Spleen (tissue), 11 donors: ENCODE data around the gene TESPA1. TPM values are rescaled to one million over a fixed set of nuclear protein-coding genes. Genes with fewer than 3 reads are reported as not detected.
"Not testable (repeated sequence)": the region's sequence is repeated elsewhere in the genome, so short reads cannot be mapped to it uniquely, and the experiment has no call there.

ENCODE experiments used
- DNase-seq: peaks from one replicate; pipeline ENCODE4 v3.0.0-alpha.2; 2020
- H3K27ac ChIP-seq, 8 donors: fragments of 200-600 bp; sonication (generic) in 7 of 8; 1 replicate in 4 of 8; 2 replicates in 4 of 8; pipeline versions ENCODE4 v1.5.0 to v1.8.0; 2016 to 2021; ENCODE audit warnings: inconsistent platforms in 4 of 8, mild to moderate bottlenecking in 4 of 8, moderate library complexity in 1 of 8
- H3K27me3 ChIP-seq, 7 donors: fragments of 200-600 bp; sonication (generic) in 6 of 7; replicated peaks in 1 of 7; 1 replicate in 4 of 7; 2 replicates in 3 of 7; pipeline versions ENCODE4 v1.5.0 to v1.8.0; 2016 to 2021; ENCODE audit warnings: inconsistent platforms in 3 of 7, mild to moderate bottlenecking in 1 of 7
- H3K36me3 ChIP-seq, 6 donors: fragments of 200-600 bp; sonication (generic) in 5 of 6; 1 replicate in 4 of 6; 2 replicates in 2 of 6; pipeline versions ENCODE4 v1.5.0 to v1.8.0; 2016 to 2021; ENCODE audit warnings: inconsistent platforms in 2 of 6
- H3K4me1 ChIP-seq, 6 donors: fragments of 200-600 bp; sonication (generic) in 5 of 6; 1 replicate in 3 of 6; 2 replicates in 3 of 6; pipeline versions ENCODE4 v1.5.0 to v1.8.0; 2016 to 2021; ENCODE audit warnings: inconsistent platforms in 3 of 6
- H3K4me3 ChIP-seq, 8 donors: fragments of 200-600 bp; sonication (generic) in 7 of 8; 1 replicate in 4 of 8; 2 replicates in 4 of 8; pipeline versions ENCODE4 v1.5.0 to v1.8.0; 2016 to 2021; ENCODE audit warnings: inconsistent platforms in 4 of 8, mild to moderate bottlenecking in 4 of 8, moderate library complexity in 2 of 8
- H3K9me3 ChIP-seq, 8 donors: fragments of 200-600 bp; sonication (generic) in 7 of 8; 1 replicate in 4 of 8; 2 replicates in 4 of 8; pipeline versions ENCODE4 v1.5.0 to v1.8.0; 2016 to 2021; ENCODE audit warnings: inconsistent platforms in 4 of 8
- CTCF ChIP-seq, 11 experiments: fragments of 200-600 bp in 7 of 11; fragments of 450-650 bp in 4 of 11; sonication (generic) in 4 of 11; IDR thresholded peaks in 8 of 11; conservative IDR thresholded peaks in 3 of 11; 1 replicate in 7 of 11; 2 replicates in 4 of 11; pipeline versions ENCODE4 v1.4.0 to v1.8.0; 2016 to 2021; ENCODE audit warnings: antibody characterized with exemption in 11 of 11, inconsistent platforms in 4 of 11, mild to moderate bottlenecking in 1 of 11
- POLR2A ChIP-seq, 3 donors: fragments of 450-650 bp; IDR thresholded peaks; one replicate each; pipeline ENCODE4 v1.5.1; 2017; ENCODE audit warnings: antibody characterized with exemption in 3 of 3, mild to moderate bottlenecking in 1 of 3
- POLR2AphosphoS5 ChIP-seq, 3 donors: sonication (generic); formaldehyde crosslinking; IDR thresholded peaks; one replicate each; pipeline ENCODE4 v1.5.1; 2017; ENCODE audit warnings: antibody characterized with exemption in 3 of 3
- WGBS, 5 donors: extraction: QIAGEN DNeasy Blood & Tissue Kit in 3 of 5; methylation state at CpG; one replicate each; pipeline versions ENCODE4 v1.1.5 to v1.1.7; 2013 to 2018; 5-methylcytosine and 5-hydroxymethylcytosine counted together
- intact Hi-C: fragments of 100-400 bp; cut with DNase I; formaldehyde crosslinking; loops from one replicate; pipeline ENCODE4 v1.15.0; 2023; ENCODE audit warnings: low total_unique reads
- polyA plus RNA-seq, 3 donors: library from polyadenylated mRNA; stranded (reverse); fragments of 200-250 nt; gene quantifications; one replicate each; pipeline ENCODE4 v1.2.1, GENCODE V29; 2013
- total RNA-seq, 7 donors: library from RNA; depleted of rRNA in 3 of 7; stranded (reverse); fragments of >200 nt in 3 of 7; fragmentation: NEBNext Ultra II Directional in 4 of 7; extraction: Animal tissue kit (Norgen Biotek cat#: 25700) in 4 of 7; gene quantifications; one replicate each; pipeline versions ENCODE4 v1.1.0 to v1.2.1, GENCODE V29; 2016 to 2021
- donor health status: healthy with polysubstance abuse.
- donor health status: DM: no; HTN: no; CAD: no; lungs with moderate emphysema.
- donor health status: DM: no; HTN: no; CAD: no.
- donor health status: Bipolar disorder and iron deficiency.
- donor health status: healthy.
- donor health status: DM: no; HTN: no; CAD: no.
- donor health status: DM: yes; HTN: yes; CAD: no.

The TESPA1 gene
- total and polyA plus RNA-seq, 10 donors = 7.3 to 16.8 (median 13.4) TPM

GRCh38 chr12:54950071-54950727 lies 34.4 kb downstream of the TESPA1 start:
- WGBS, 5 donors = 87 to 96% (median 92%) methylated on average over 1 of the region's 1 CpG
- no peak for DNase-seq
- H3K9me3 ChIP-seq = peaks cover 0 to 13% (median 2%) of the 10 kb centered on the region in 8 donors
- H3K36me3 ChIP-seq = peaks cover 0 to 11% (median 0%) of the 10 kb centered on the region in 6 donors
- no peaks in the 10 kb centered on the region for H3K27me3 ChIP-seq
- peaks cover 0 to 5% (median under 1%) of the 10 kb centered on the region in 6 donors for H3K4me1 ChIP-seq
- H3K4me3 ChIP-seq = no peak overlapping the region
- TF ChIP-seq POLR2AphosphoS5 (IDR thresholded peaks at IDR 0.05) (no peak), CTCF (IDR thresholded peaks at IDR 0.05 in 8 of 11, conservative IDR thresholded peaks at IDR 0.05 in 3 of 11) (no peak), POLR2A (IDR thresholded peaks at IDR 0.05) (no peak)
- H3K27ac ChIP-seq = no peak overlapping the region
- intact Hi-C loops = no loop called here

GRCh38 chr12:54949073-54949711 lies 35.4 kb downstream of the TESPA1 start:
- intact Hi-C loops = no loop called here
- WGBS, 5 donors = 85 to 91% (median 90%) methylated on average over 2 of the region's 2 CpGs
- no peak for DNase-seq

GRCh38 chr12:54948171-54948570 lies 36.4 kb downstream of the TESPA1 start:
- H3K27ac ChIP-seq = no peak overlapping the region
- intact Hi-C loops = no loop called here
- no peaks in the 10 kb centered on the region for H3K27me3 ChIP-seq
- H3K4me3 ChIP-seq = no peak overlapping the region
- H3K9me3 ChIP-seq = peaks cover 0 to 13% (median 2%) of the 10 kb centered on the region in 8 donors
- peaks cover 0 to 4% (median 0%) of the 10 kb centered on the region in 6 donors for H3K4me1 ChIP-seq
- H3K36me3 ChIP-seq = peaks cover 0 to 9% (median 0%) of the 10 kb centered on the region in 6 donors
- TF ChIP-seq POLR2A (IDR thresholded peaks at IDR 0.05) (no peak), CTCF (IDR thresholded peaks at IDR 0.05 in 8 of 11, conservative IDR thresholded peaks at IDR 0.05 in 3 of 11) (no peak), POLR2AphosphoS5 (IDR thresholded peaks at IDR 0.05) (no peak)
- WGBS, 5 donors = 75 to 92% (median 85%) methylated on average over 1 of the region's 1 CpG
- DNase-seq = no peak

More at GRCh38 chr12:54949073-54949711, 35.4 kb downstream of the TESPA1 start:
- no peaks in the 10 kb centered on the region for H3K27me3 ChIP-seq
- peaks cover 0 to 13% (median 2%) of the 10 kb centered on the region in 8 donors for H3K9me3 ChIP-seq
- H3K4me1 ChIP-seq = peaks cover 0 to 4% (median 0%) of the 10 kb centered on the region in 6 donors
- H3K4me3 ChIP-seq = no peak overlapping the region
- H3K27ac ChIP-seq = no peak overlapping the region
- TF ChIP-seq POLR2AphosphoS5 (IDR thresholded peaks at IDR 0.05) (no peak), CTCF (IDR thresholded peaks at IDR 0.05 in 8 of 11, conservative IDR thresholded peaks at IDR 0.05 in 3 of 11) (no peak), POLR2A (IDR thresholded peaks at IDR 0.05) (no peak)
- H3K36me3 ChIP-seq = peaks cover 0 to 9% (median 0%) of the 10 kb centered on the region in 6 donors

GRCh38 chr12:54945082-54945481 lies 39.5 kb downstream of the TESPA1 start:
- Histone ChIP-seq H3K36me3 (peaks cover 0 to 8% (median 0%) of the 10 kb centered on the region in 6 donors), H3K27ac (no peak overlapping the region), H3K4me1 (no peaks in the 10 kb centered on the region), H3K9me3 (no peaks in the 10 kb centered on the region), H3K4me3 (no peak overlapping the region), H3K27me3 (no peaks in the 10 kb centered on the region)
- intact Hi-C loops = no loop called here
- 64 to 87% (median 77%) methylated on average over 2 of the region's 2 CpGs for WGBS, 5 donors
- TF ChIP-seq POLR2AphosphoS5 (IDR thresholded peaks at IDR 0.05) = no peak
- no peak for TF ChIP-seq POLR2A (IDR thresholded peaks at IDR 0.05)
- TF ChIP-seq CTCF (IDR thresholded peaks at IDR 0.05 in 8 of 11, conservative IDR thresholded peaks at IDR 0.05 in 3 of 11) = no peak
- no peak for DNase-seq

GRCh38 chr12:54943292-54943691 lies 41.3 kb downstream of the TESPA1 start:
- H3K27me3 ChIP-seq, H3K9me3 ChIP-seq, DNase-seq, H3K4me3 ChIP-seq, H3K4me1 ChIP-seq, intact Hi-C loops, H3K27ac ChIP-seq, H3K36me3 ChIP-seq: not testable (repeated sequence)
- WGBS, 5 donors = 63 to 81% (median 67%) methylated on average over 4 of the region's 4 CpGs
